Peyer's patch (tissue), 4 donors: ENCODE results near the gene OR8G5. TPM values are rescaled to one million over a fixed set of nuclear protein-coding genes. Genes with fewer than 3 reads are reported as not detected.
"Not testable (repeated sequence)": the region's sequence is repeated elsewhere in the genome, so short reads cannot be mapped to it uniquely, and the experiment has no call there.

ENCODE experiments used
- DNase-seq, 3 donors: peaks; one replicate each; pipeline ENCODE4 v3.0.0-alpha.2; 2017 to 2019
- H3K27ac ChIP-seq, 4 donors: fragments of 200-600 bp; sonication (generic); one replicate each; pipeline ENCODE4 v1.5.1; 2016 to 2019
- H3K27me3 ChIP-seq, 2 donors: fragments of 200-600 bp; sonication (generic); one replicate each; pipeline ENCODE4 v1.5.1; 2019
- H3K36me3 ChIP-seq, 3 donors: fragments of 200-600 bp; sonication (generic); one replicate each; pipeline ENCODE4 v1.5.1; 2016 to 2019
- H3K4me1 ChIP-seq, 4 donors: fragments of 200-600 bp; sonication (generic); one replicate each; pipeline ENCODE4 v1.5.1; 2016 to 2019
- H3K4me3 ChIP-seq, 4 donors: fragments of 200-600 bp; sonication (generic); 1 replicate in 3 of 4; 2 replicates in 1 of 4; pipeline ENCODE4 v1.5.1; 2016 to 2019; ENCODE audit warnings: mild to moderate bottlenecking in 1 of 4
- H3K9me3 ChIP-seq, 4 donors: fragments of 200-600 bp; sonication (generic); one replicate each; pipeline ENCODE4 v1.5.1; 2016 to 2019; ENCODE audit warnings: mild to moderate bottlenecking in 1 of 4
- POLR2A ChIP-seq, 2 donors: fragments of 450-650 bp; IDR thresholded peaks; one replicate each; pipeline ENCODE4 v1.5.1; 2017; ENCODE audit warnings: antibody characterized with exemption in 2 of 2, mild to moderate bottlenecking in 2 of 2, moderate library complexity in 2 of 2
- total RNA-seq, 4 donors: library from RNA; depleted of rRNA; stranded (reverse); fragments of >200 nt; gene quantifications; one replicate each; pipeline ENCODE4 v1.1.0, GENCODE V29; 2016
- TF ChIP-seq, protein P1 (sequence below), 6 experiments: fragments of 450-650 bp in 4 of 6; fragments of 200-600 bp in 2 of 6; sonication (generic) in 1 of 6; IDR thresholded peaks; one replicate each; pipeline ENCODE4 v1.5.1; 2017 to 2019; ENCODE audit warnings: antibody characterized with exemption in 6 of 6, mild to moderate bottlenecking in 3 of 6, moderate library complexity in 1 of 6

Gene OR8G5
- total RNA-seq, 4 donors from 2014 or later: not detected

DNA sequence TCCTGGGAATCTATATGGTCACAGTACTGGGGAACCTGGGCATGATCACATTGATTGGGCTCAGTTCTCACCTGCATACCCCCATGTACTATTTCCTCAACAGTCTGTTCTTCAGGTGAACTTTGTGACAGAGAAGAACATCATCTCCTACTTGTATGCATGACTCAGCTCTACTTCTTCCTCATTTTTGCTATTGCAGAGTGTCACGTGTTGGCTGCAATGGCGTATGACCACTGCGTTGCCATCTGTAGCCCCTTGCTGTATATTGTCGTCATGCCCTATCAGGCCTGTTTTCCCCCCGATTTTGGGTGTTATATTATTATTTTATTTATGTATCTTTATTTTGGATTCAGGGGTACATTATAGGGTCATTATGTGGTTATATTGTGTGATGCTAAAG, 17.7 kb upstream of the OR8G5 start:
- no peak overlapping the region for H3K4me3 ChIP-seq
- no peak for TF ChIP-seq POLR2A (IDR thresholded peaks at IDR 0.05)
- TF ChIP-seq, protein P1, sequence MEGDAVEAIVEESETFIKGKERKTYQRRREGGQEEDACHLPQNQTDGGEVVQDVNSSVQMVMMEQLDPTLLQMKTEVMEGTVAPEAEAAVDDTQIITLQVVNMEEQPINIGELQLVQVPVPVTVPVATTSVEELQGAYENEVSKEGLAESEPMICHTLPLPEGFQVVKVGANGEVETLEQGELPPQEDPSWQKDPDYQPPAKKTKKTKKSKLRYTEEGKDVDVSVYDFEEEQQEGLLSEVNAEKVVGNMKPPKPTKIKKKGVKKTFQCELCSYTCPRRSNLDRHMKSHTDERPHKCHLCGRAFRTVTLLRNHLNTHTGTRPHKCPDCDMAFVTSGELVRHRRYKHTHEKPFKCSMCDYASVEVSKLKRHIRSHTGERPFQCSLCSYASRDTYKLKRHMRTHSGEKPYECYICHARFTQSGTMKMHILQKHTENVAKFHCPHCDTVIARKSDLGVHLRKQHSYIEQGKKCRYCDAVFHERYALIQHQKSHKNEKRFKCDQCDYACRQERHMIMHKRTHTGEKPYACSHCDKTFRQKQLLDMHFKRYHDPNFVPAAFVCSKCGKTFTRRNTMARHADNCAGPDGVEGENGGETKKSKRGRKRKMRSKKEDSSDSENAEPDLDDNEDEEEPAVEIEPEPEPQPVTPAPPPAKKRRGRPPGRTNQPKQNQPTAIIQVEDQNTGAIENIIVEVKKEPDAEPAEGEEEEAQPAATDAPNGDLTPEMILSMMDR (IDR thresholded peaks at IDR 0.05): no peak
- no peaks in the 10 kb centered on the region for H3K36me3 ChIP-seq

GRCh38 chr11:124240621-124241397, 15.4 kb upstream of the OR8G5 start, which contains the start of gene OR8G1:
Gene OR8G1, plus strand, starts transcription at chr11:124241095. Its CDS starts 8,581 bp downstream, at chr11:124249676.
- Histone ChIP-seq H3K27ac (no peak within 1 kb of the TSS), H3K27me3 (no peaks in the 10 kb centered on the region), H3K4me1 (no peaks in the 10 kb centered on the region), H3K36me3 (no peaks in the 10 kb centered on the region), H3K4me3 (no peak within 1 kb of the TSS), H3K9me3 (no peaks in the 10 kb centered on the region)
- no peak for DNase-seq
- no peak for TF ChIP-seq POLR2A (IDR thresholded peaks at IDR 0.05)
- TF ChIP-seq, protein P1 (IDR thresholded peaks at IDR 0.05): no peak

More for the DNA sequence above, 17.7 kb upstream of the OR8G5 start:
- DNase-seq: no peak
- no peaks in the 10 kb centered on the region for H3K27me3 ChIP-seq
- no peak overlapping the region for H3K27ac ChIP-seq
- H3K9me3 ChIP-seq: no peaks in the 10 kb centered on the region
- H3K4me1 ChIP-seq: no peaks in the 10 kb centered on the region

DNA sequence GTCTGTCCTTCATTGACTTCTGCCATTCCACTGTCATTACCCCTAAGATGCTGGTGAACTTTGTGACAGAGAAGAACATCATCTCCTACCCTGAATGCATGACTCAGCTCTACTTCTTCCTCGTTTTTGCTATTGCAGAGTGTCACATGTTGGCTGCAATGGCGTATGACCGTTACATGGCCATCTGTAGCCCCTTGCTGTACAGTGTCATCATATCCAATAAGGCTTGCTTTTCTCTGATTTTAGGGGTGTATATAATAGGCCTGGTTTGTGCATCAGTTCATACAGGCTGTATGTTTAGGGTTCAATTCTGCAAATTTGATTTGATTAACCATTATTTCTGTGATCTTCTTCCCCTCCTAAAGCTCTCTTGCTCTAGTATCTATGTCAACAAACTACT, 6.3 kb upstream of the OR8G5 start:
- not testable (repeated sequence) for H3K9me3 ChIP-seq, DNase-seq, H3K4me1 ChIP-seq, H3K4me3 ChIP-seq, H3K27me3 ChIP-seq, H3K27ac ChIP-seq, H3K36me3 ChIP-seq

DNA sequence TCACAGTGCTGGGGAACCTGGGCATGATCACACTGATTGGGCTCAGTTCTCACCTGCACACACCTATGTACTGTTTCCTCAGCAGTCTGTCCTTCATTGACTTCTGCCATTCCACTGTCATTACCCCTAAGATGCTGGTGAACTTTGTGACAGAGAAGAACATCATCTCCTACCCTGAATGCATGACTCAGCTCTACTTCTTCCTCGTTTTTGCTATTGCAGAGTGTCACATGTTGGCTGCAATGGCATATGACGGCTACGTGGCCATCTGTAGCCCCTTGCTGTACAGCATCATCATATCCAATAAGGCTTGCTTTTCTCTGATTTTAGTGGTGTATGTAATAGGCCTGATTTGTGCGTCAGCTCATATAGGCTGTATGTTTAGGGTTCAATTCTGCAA, 8.9 kb downstream of the OR8G5 start:
- H3K4me1 ChIP-seq, H3K27ac ChIP-seq, DNase-seq, H3K36me3 ChIP-seq, H3K27me3 ChIP-seq, H3K9me3 ChIP-seq, H3K4me3 ChIP-seq: not testable (repeated sequence)

GRCh38 chr11:124270886-124271285, 14.7 kb downstream of the OR8G5 start:
- H3K27ac ChIP-seq, H3K36me3 ChIP-seq, H3K27me3 ChIP-seq, H3K4me1 ChIP-seq, H3K9me3 ChIP-seq, H3K4me3 ChIP-seq: not testable (repeated sequence)
- DNase-seq: peak in 2 of 3 donors; percentile 52 to 53

DNA sequence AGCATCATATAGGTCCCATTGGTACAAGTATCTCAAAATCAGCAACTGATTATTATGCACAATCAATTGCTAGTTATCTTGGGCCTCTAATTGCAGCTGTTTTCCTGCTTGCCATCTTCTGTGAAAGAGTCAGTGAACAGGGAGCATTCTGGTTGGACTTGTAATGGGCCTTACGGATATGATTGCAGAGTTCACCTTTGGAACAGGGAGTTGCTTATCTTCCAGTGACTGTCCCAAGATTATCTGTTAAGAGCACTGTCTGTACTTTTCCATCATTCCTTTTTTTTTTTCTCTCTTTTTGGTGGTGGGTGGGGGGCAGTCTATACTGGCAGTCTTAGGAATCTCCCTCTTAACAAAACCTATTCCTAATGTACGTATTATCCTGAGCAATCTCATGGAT, 17.8 kb downstream of the OR8G5 start:
- Histone ChIP-seq H3K4me3 (no peak overlapping the region), H3K27ac (peak overlapping the region in 2 of 4 donors; percentile 50 to 56), H3K9me3 (no peaks in the 10 kb centered on the region), H3K27me3 (no peaks in the 10 kb centered on the region), H3K36me3 (no peaks in the 10 kb centered on the region), H3K4me1 (peaks cover 0 to 7% (median 0%) of the 10 kb centered on the region in 4 donors)
- peak in 1 of 3 donors; percentile 50 for DNase-seq
- TF ChIP-seq, protein P1 (IDR thresholded peaks at IDR 0.05): no peak
- no peak for TF ChIP-seq POLR2A (IDR thresholded peaks at IDR 0.05)

DNA sequence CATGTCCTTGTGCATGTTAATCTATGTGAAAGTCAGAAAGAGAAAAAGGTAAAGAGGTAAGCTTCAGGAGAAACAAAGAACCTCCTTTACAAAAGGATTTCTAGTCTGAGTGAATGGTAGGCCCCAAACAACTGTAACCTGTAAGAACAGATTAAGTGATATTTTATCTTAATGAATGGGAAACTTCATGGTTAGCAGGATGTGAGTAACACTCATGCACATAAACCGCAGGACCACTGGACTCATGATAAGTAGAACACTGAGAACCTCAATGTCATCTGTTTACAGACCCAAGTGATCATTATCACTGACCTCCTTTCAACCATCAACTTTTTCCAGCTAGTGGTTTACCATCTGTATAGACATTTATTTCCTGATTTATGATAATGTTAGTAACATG, 19.9 kb downstream of the OR8G5 start:
- TF ChIP-seq, protein P1 (IDR thresholded peaks at IDR 0.05): no peak
- DNase-seq: no peak
- no peaks in the 10 kb centered on the region for H3K36me3 ChIP-seq
- no peaks in the 10 kb centered on the region for H3K27me3 ChIP-seq
- peaks cover 0 to 5% (median 0%) of the 10 kb centered on the region in 4 donors for H3K4me1 ChIP-seq
- H3K9me3 ChIP-seq: no peaks in the 10 kb centered on the region
- H3K27ac ChIP-seq: peak overlapping the region in 1 of 4 donors; percentile 22
- H3K4me3 ChIP-seq: no peak overlapping the region
